EH (cell line): ENCODE measurements around the gene NOSIP.

Experiments used
- DNase-seq: peaks from one replicate; pipeline ENCODE4 v3.0.0-alpha.2; 2015; ENCODE audit warnings: low read depth

NOSIP gene

DNA sequence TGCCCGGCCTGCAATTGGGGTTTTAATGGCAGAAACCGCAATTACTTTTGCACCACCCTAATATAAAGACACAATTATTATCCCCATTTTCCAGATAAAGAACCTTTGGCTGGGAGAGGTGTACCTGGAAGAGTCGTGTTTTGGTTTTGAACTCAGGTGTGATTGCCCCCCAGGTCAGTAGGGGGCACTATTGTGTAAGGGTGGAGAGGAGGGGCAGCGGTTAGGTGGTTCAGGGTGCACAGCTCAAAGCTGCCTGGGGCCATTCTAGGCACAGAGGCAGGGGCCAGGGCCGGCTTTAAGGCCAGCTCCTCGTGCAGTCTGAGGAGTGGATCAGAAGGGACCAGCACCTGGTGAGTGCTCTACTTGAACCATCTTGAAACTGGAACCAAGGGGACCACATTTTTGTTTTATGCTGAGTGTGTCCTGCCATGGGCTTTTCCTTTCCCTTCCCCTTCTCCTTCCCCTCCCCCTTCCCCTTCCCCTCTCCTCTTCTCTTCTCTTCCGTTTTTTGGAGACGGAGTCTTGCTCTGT lies 73.7 kb downstream of the NOSIP start:
- peak; percentile 61 for DNase-seq
